NK-92 treated with Interleukin-12 subunit alpha and Interleukin-12 subunit beta, amount 100 ng/mL, for 24 hours (cell line): ENCODE measurements around the gene GGACT.

Source experiments
- DNase-seq: peaks from one replicate; lab custom pipeline; 2025; lab: John Stamatoyannopoulos, UW

The GGACT gene

GRCh38 chr13:100513171-100513570 lies 75.4 kb downstream of the GGACT start:
- DNase-seq: no peak

- DNase-seq: no peak
These were observed 76.2 kb downstream of the GGACT start for GRCh38 chr13:100512422-100512821.

GRCh38 chr13:100511466-100511865 lies 77.1 kb downstream of the GGACT start:
- DNase-seq: no peak

- DNase-seq: no peak
These were observed 78.2 kb downstream of the GGACT start for GRCh38 chr13:100510208-100510957.

GRCh38 chr13:100508996-100509395 lies 79.6 kb downstream of the GGACT start:
- no peak for DNase-seq

GRCh38 chr13:100508455-100508854 lies 80.1 kb downstream of the GGACT start:
- DNase-seq: no peak

GRCh38 chr13:100506600-100507422 lies 81.8 kb downstream of the GGACT start:
- DNase-seq: no peak

- peak; percentile 20 for DNase-seq
These were observed 82.4 kb downstream of the GGACT start for GRCh38 chr13:100506154-100506553.

- DNase-seq: no peak
These were observed 85.0 kb downstream of the GGACT start for GRCh38 chr13:100503622-100504021.

- no peak for DNase-seq
These were observed 86.1 kb downstream of the GGACT start for GRCh38 chr13:100502446-100502845.

- DNase-seq: no peak
These were observed 91.2 kb downstream of the GGACT start for GRCh38 chr13:100497389-100497788.

GRCh38 chr13:100495455-100495854 lies 93.1 kb downstream of the GGACT start:
- no peak for DNase-seq

- DNase-seq: no peak
These were observed 95.2 kb downstream of the GGACT start for GRCh38 chr13:100493418-100493817.

- DNase-seq: no peak
These were observed 97.3 kb downstream of the GGACT start for GRCh38 chr13:100491164-100491842.

- DNase-seq: no peak
These were observed 97.9 kb downstream of the GGACT start for GRCh38 chr13:100490692-100491091.

GRCh38 chr13:100485265-100485664 lies 103.3 kb downstream of the GGACT start:
- DNase-seq: no peak

GRCh38 chr13:100484702-100485101 lies 103.9 kb downstream of the GGACT start:
- DNase-seq: peak; percentile 53

- DNase-seq: no peak
These were observed 104.7 kb downstream of the GGACT start for GRCh38 chr13:100483841-100484381.

GRCh38 chr13:100483139-100483538 lies 105.5 kb downstream of the GGACT start:
- no peak for DNase-seq

- no peak for DNase-seq
These were observed 107.9 kb downstream of the GGACT start for GRCh38 chr13:100480676-100481075.
